BE2C (cell line): ENCODE results near the gene FRY.

Source experiments
- DNase-seq: peaks from one replicate; pipeline ENCODE4 v3.0.0-alpha.2; 2020
- H3K27me3 ChIP-seq: fragments of 250-450 bp; sonication (Bioruptor Pico); 2 replicates; pipeline ENCODE4 v1.5.1; 2020; ENCODE audit warnings: mild to moderate bottlenecking
- H3K36me3 ChIP-seq: fragments of 250-450 bp; sonication (Bioruptor Pico); 2 replicates; pipeline ENCODE4 v1.5.1; 2020; ENCODE audit warnings: mild to moderate bottlenecking
- H3K4me1 ChIP-seq: fragments of 250-450 bp; sonication (Bioruptor Pico); 2 replicates; pipeline ENCODE4 v1.5.1; 2020
- H3K4me3 ChIP-seq: 2 replicates; pipeline ENCODE4 v1.5.1; 2011; ENCODE audit warnings: low read depth, low read length
- H3K9me3 ChIP-seq: fragments of 250-450 bp; sonication (Bioruptor Pico); 2 replicates; pipeline ENCODE4 v1.5.1; 2020
- TF ChIP-seq, protein P1 (sequence below): IDR thresholded peaks from 2 replicates; pipeline ENCODE4 v1.5.1; 2012; ENCODE audit warnings: mild to moderate bottlenecking, low read depth, low read length

The FRY gene

DNA sequence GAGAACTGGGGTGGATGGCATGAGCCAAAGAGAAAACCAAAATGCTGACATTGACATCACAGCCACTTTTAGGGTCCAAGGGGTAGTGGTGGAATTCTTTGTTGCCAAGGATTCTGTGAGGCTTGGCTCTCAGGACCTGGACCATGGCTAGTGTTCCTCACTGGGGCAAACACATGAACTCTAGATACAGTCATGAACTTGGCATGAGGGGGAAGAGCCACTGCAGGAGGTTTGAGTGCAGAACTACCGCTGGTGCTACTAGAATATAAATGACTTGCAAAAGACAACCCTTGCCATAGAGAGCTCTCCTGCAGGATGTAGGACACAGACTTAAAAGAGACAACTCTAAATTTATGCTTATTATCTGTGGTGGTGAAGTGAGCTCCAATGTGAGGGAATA lies 29.8 kb upstream of the FRY start:
- Histone ChIP-seq H3K27me3 (no peaks in the 10 kb centered on the region), H3K4me3 (no peak overlapping the region), H3K4me1 (peaks cover 21% of the 10 kb centered on the region), H3K9me3 (no peaks in the 10 kb centered on the region), H3K36me3 (no peaks in the 10 kb centered on the region)
- DNase-seq, result no peak
- TF ChIP-seq, protein P1, sequence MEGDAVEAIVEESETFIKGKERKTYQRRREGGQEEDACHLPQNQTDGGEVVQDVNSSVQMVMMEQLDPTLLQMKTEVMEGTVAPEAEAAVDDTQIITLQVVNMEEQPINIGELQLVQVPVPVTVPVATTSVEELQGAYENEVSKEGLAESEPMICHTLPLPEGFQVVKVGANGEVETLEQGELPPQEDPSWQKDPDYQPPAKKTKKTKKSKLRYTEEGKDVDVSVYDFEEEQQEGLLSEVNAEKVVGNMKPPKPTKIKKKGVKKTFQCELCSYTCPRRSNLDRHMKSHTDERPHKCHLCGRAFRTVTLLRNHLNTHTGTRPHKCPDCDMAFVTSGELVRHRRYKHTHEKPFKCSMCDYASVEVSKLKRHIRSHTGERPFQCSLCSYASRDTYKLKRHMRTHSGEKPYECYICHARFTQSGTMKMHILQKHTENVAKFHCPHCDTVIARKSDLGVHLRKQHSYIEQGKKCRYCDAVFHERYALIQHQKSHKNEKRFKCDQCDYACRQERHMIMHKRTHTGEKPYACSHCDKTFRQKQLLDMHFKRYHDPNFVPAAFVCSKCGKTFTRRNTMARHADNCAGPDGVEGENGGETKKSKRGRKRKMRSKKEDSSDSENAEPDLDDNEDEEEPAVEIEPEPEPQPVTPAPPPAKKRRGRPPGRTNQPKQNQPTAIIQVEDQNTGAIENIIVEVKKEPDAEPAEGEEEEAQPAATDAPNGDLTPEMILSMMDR, result no peak

GRCh38 chr13:32002873-32003272 lies 28.7 kb upstream of the FRY start:
- peak; percentile 27 for DNase-seq
- TF ChIP-seq, protein P1, result no peak
- Histone ChIP-seq H3K4me1 (peaks cover 21% of the 10 kb centered on the region), H3K27me3 (no peaks in the 10 kb centered on the region), H3K36me3 (no peaks in the 10 kb centered on the region), H3K4me3 (no peak overlapping the region), H3K9me3 (no peaks in the 10 kb centered on the region)

GRCh38 chr13:32007494-32007893 lies 24.1 kb upstream of the FRY start:
- Histone ChIP-seq H3K9me3 (no peaks in the 10 kb centered on the region), H3K36me3 (no peaks in the 10 kb centered on the region), H3K4me3 (no peak overlapping the region), H3K4me1 (peaks cover 17% of the 10 kb centered on the region), H3K27me3 (no peaks in the 10 kb centered on the region)
- no peak for DNase-seq
- TF ChIP-seq, protein P1, result no peak

DNA sequence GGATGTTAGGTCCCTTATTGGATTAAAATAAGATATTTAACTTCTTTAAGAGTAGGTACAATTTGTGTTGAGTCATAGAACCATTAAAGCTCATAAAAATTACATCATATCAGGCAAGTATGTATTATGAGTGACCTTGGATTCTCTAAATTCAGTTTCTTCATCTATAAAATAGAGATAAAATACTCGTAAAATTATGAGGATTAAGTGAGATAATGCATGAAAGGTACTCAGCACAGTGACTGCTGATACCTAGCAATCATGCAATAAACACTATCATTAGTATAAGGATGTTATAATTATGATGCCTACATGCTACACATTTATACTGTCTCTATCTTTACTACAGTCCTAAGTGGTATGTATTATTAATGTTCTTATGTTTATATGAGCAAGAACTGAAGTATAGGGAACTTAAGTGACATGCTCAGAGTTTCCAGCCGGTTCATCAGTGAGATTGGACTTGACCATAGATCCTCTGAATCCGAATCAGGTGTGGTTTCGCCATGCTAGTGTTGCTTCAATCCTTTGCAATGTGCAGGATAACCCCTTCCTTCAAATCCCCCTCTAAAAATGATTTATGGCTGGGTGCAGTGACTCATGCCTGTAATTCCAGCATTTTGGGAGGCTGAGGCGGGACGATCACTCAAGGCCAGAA lies 22.9 kb upstream of the FRY start:
- TF ChIP-seq, protein P1, result no peak
- no peaks in the 10 kb centered on the region for H3K27me3 ChIP-seq
- peaks cover 6% of the 10 kb centered on the region for H3K4me1 ChIP-seq
- no peak for DNase-seq
- no peak overlapping the region for H3K4me3 ChIP-seq
- H3K9me3 ChIP-seq, result no peaks in the 10 kb centered on the region
- H3K36me3 ChIP-seq, result no peaks in the 10 kb centered on the region

- Histone ChIP-seq H3K4me3 (no peak overlapping the region), H3K4me1 (peaks cover 6% of the 10 kb centered on the region; the same call in 1 of the 2 replicates), H3K9me3 (no peaks in the 10 kb centered on the region), H3K27me3 (no peaks in the 10 kb centered on the region), H3K36me3 (no peaks in the 10 kb centered on the region)
- no peak for DNase-seq
- TF ChIP-seq, protein P1, result no peak
Observed at GRCh38 chr13:32009362-32009761, 22.2 kb upstream of the FRY start.

DNA sequence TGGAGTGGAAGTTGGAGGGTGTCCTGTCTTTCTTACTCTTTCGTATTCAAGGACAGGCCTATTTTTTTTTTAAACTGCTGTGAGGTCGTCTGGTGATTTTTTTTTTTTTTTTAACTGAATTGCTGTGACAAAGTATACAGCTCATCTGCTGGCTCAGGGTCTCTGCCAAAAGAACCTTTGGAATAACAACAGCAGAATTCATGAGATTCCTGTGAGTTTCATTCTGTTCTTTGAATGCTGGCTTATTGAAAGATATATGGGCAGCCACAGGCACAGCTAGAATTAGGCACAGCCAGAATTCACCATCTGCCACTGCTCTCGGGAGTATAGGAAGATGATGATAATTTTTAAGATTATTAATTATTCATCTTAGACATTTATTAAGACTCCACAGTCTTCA lies 21.4 kb upstream of the FRY start:
- no peak for DNase-seq
- TF ChIP-seq, protein P1, result no peak
- Histone ChIP-seq H3K4me1 (no peaks in the 10 kb centered on the region), H3K9me3 (no peaks in the 10 kb centered on the region), H3K36me3 (no peaks in the 10 kb centered on the region), H3K4me3 (no peak overlapping the region), H3K27me3 (no peaks in the 10 kb centered on the region)
